ENCODE data around the gene DUSP3. TPM values are rescaled to one million over a fixed set of nuclear protein-coding genes. Genes with fewer than 3 reads are reported as not detected.
"Not testable (repeated sequence)": the region's sequence is repeated elsewhere in the genome, so short reads cannot be mapped to it uniquely, and the experiment has no call there.

The DUSP3 gene
- total RNA-seq, 1 donor = 37.5 TPM

- TF ChIP-seq, protein P1, sequence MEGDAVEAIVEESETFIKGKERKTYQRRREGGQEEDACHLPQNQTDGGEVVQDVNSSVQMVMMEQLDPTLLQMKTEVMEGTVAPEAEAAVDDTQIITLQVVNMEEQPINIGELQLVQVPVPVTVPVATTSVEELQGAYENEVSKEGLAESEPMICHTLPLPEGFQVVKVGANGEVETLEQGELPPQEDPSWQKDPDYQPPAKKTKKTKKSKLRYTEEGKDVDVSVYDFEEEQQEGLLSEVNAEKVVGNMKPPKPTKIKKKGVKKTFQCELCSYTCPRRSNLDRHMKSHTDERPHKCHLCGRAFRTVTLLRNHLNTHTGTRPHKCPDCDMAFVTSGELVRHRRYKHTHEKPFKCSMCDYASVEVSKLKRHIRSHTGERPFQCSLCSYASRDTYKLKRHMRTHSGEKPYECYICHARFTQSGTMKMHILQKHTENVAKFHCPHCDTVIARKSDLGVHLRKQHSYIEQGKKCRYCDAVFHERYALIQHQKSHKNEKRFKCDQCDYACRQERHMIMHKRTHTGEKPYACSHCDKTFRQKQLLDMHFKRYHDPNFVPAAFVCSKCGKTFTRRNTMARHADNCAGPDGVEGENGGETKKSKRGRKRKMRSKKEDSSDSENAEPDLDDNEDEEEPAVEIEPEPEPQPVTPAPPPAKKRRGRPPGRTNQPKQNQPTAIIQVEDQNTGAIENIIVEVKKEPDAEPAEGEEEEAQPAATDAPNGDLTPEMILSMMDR (IDR thresholded peaks at IDR 0.05; ENCODE audit: insufficient read depth, low read length) = no peak
- DNase-seq (ENCODE audit: low read depth) = no peak
- no peak overlapping the region for H3K4me3 ChIP-seq (ENCODE audit: low read depth, low read length)
These were observed 26.3 kb upstream of the DUSP3 start for GRCh38 chr17:43805117-43805516.

DNA sequence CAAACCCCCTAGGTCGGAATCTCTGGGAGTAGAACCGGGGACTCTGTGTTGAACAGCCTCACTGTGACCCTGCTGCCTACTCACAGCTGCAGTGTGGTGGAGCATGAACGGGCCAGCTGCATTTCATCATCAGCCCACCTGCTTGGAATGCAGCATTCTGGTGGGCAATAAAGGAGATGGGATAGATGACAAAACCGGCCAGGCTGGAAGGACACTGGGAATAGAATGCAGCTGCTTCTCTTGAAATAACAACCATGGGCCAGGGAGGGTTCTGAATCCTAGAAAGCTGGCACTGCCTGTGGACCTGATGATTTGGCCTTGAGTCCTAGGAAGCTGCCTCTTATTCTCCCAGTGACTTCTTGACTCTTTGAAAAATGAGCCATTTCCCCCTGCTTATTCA, 25.0 kb upstream of the DUSP3 start:
- TF ChIP-seq, protein P1 (IDR thresholded peaks at IDR 0.05; ENCODE audit: insufficient read depth, low read length) = no peak
- peak; percentile 37 for DNase-seq (ENCODE audit: low read depth)
- H3K4me3 ChIP-seq (ENCODE audit: low read depth, low read length) = no peak overlapping the region

GRCh38 chr17:43801844-43802243, 23.1 kb upstream of the DUSP3 start:
- DNase-seq (ENCODE audit: low read depth) = no peak
- TF ChIP-seq, protein P1 (IDR thresholded peaks at IDR 0.05; ENCODE audit: insufficient read depth, low read length) = no peak
- no peak overlapping the region for H3K4me3 ChIP-seq (ENCODE audit: low read depth, low read length)

DNA sequence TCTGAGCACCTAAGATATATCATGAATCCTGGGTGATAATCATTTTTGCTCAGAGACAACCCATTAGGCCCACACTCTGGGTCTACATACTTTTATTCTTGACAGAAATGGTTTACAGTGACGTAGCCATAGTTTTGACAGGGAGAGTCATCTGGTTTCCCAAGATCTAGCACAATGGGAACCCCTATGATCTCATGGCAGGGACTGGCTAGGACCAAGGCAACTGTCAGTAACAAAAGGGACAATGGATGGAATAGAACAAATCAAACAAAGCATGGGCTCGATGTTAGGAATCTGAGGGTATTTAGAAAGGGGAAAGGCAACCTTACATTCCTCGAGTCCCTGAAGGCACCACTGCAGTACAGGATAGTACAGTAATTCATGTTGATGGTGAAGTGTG, 22.0 kb upstream of the DUSP3 start:
- TF ChIP-seq, protein P1 (IDR thresholded peaks at IDR 0.05; ENCODE audit: insufficient read depth, low read length) = no peak

DNA sequence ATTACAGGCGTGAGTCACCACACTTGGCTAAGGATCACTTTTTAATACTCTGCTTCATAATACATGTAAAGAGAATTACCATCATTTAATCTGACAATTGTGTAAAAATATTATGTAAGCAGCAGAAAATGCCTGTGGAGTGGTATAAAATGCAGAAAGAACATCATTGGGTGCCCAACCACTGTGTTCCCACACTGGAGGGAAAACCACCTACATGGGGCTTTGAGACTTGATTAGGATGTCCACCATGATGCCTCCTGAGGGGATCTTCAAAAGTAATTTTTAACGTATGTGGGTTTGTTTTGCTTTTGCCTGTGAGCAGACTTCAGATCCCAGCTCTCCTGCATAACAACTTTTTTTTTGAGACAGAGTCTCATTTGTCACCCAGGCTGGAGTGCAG, 20.3 kb upstream of the DUSP3 start:
- DNase-seq (ENCODE audit: low read depth) = no peak
- H3K4me3 ChIP-seq (ENCODE audit: low read depth, low read length) = no peak overlapping the region
- TF ChIP-seq, protein P1 (IDR thresholded peaks at IDR 0.05; ENCODE audit: insufficient read depth, low read length) = no peak

More for the DNA sequence above, 22.0 kb upstream of the DUSP3 start:
- DNase-seq (ENCODE audit: low read depth) = no peak
- no peak overlapping the region for H3K4me3 ChIP-seq (ENCODE audit: low read depth, low read length)

DNA sequence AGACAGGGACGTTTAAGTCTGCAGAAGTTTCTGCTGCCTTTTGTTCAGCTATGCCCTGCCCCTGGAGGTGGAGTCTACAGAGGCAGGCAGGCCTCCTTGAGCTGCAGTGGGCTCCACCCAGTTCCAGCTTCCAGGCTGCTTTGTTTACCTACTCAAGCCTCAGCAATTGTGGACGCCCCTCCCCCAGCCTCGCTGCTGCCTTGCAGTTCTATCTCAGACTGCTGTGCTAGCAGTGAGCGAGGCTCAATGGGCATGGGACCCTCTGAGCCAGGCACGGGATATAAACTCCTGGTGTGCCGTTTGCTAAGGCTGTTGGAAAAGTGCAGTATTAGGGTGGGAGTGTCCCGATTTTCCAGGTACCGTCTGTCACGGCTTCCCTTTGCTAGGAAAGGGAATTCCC, 19.2 kb upstream of the DUSP3 start:
- DNase-seq (ENCODE audit: low read depth) = not testable (repeated sequence)

DNA sequence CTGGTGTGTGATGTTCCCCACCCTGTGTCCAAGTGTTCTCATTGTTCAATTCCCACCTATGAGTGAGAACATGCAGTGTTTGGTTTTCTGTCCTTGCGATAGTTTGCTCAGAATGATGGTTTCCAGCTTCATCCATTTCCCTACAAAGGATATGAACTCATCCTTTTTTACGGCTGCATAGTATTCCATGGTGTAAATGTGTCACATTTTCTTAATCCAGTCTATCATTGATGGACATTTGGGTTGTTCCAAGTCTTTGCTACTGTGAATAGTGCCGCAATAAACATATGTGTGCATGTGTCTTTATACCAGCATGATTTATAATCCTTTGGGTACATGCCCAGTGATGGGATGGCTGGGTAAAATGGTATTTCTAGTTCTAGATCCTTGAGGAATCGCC, 13.9 kb upstream of the DUSP3 start:
- not testable (repeated sequence) for DNase-seq (ENCODE audit: low read depth); H3K4me3 ChIP-seq (ENCODE audit: low read depth, low read length)

More for the DNA sequence above, 19.2 kb upstream of the DUSP3 start:
- H3K4me3 ChIP-seq (ENCODE audit: low read depth, low read length) = not testable (repeated sequence)

DNA sequence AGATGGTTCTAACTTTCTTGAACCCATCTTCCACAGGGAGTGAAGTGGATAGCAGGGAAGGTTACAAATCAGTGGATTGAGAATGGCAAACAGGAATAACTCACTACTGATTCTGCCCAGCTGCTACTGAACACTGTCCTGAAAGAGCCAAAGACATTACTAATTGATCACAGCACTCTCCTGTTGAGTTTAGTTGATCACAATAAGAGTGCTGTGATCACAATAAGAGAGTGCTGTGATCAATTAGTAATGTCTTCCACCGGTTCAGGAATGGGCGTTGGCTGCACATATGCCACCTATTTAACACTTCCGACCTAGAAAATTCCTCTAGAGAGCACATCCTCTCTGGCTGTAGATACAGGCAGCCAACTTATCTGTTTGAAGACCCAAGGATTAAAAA, 12.8 kb upstream of the DUSP3 start:
- H3K4me3 ChIP-seq (ENCODE audit: low read depth, low read length) = no peak overlapping the region
- peak; percentile 57 for DNase-seq (ENCODE audit: low read depth)
- TF ChIP-seq, protein P1 (IDR thresholded peaks at IDR 0.05; ENCODE audit: insufficient read depth, low read length) = no peak
